HEK293 (cell line): ENCODE results near the gene UBAC2.

Experiments
- CTCF ChIA-PET: fragments of 350-600 bp; formaldehyde crosslinking; extraction: SDS; loops from one replicate; lab custom pipeline; 2021; ENCODE audit warnings: antibody characterized with exemption; lab: Yijun Ruan, JAX
- POLR2A ChIA-PET: fragments of 300-600 bp; formaldehyde crosslinking; extraction: SDS; loops from one replicate; lab custom pipeline; 2020; ENCODE audit warnings: antibody characterized with exemption, inconsistent platforms; lab: Yijun Ruan, JAX
- H3K27ac ChIP-seq: fragments of 200-500 bp; sonication (Bioruptor generic); 2 replicates; pipeline ENCODE4 v1.5.1; 2014; ENCODE audit warnings: low read depth, low read length, control low read depth, inconsistent platforms; ENCODE audit errors: extremely low read depth
- H3K36me3 ChIP-seq, 2 experiments: fragments of 200-500 bp in 1 of 2; sonication (Bioruptor generic) in 1 of 2; 1 replicate in 1 of 2; 2 replicates in 1 of 2; pipeline ENCODE4 v1.5.1; 2014 to 2017; ENCODE audit warnings: inconsistent platforms in 2 of 2, low read length in 2 of 2; ENCODE audit not compliant: control insufficient read depth in 2 of 2, insufficient read depth in 1 of 2
- H3K4me1 ChIP-seq: fragments of 200-500 bp; sonication (Bioruptor generic); 2 replicates; pipeline ENCODE4 v1.5.1; 2014; ENCODE audit warnings: mild to moderate bottlenecking, low read length, inconsistent platforms; ENCODE audit not compliant: control insufficient read depth, insufficient read depth
- H3K4me3 ChIP-seq: 2 replicates; pipeline ENCODE4 v1.5.1; 2011; ENCODE audit warnings: low read depth, mild to moderate bottlenecking, control low read depth, low read length, moderate library complexity
- H3K9me3 ChIP-seq: fragments of 200-500 bp; sonication (Bioruptor generic); 2 replicates; pipeline ENCODE4 v1.5.1; 2014; ENCODE audit warnings: low read depth, low read length, inconsistent platforms; ENCODE audit not compliant: control insufficient read depth, insufficient read depth
- IKZF3 ChIP-seq: fragments of 450-650 bp; IDR thresholded peaks from 2 replicates; pipeline ENCODE4 v1.5.0; 2018; ENCODE audit warnings: missing biosample characterization, mild to moderate bottlenecking, missing genetic modification characterization, moderate library complexity
- PATZ1 ChIP-seq: fragments of 450-650 bp; formaldehyde crosslinking; IDR thresholded peaks from 2 replicates; pipeline ENCODE4 v1.5.1; 2016; ENCODE audit warnings: missing biosample characterization, missing genetic modification characterization
- SP2 ChIP-seq: fragments of 450-650 bp; formaldehyde crosslinking; IDR thresholded peaks from 2 replicates; pipeline ENCODE4 v1.5.1; 2016; ENCODE audit warnings: missing biosample characterization, missing genetic modification characterization
- YY2 ChIP-seq: fragments of 450-650 bp; formaldehyde crosslinking; IDR thresholded peaks from 2 replicates; pipeline ENCODE4 v1.5.1; 2016; ENCODE audit warnings: missing biosample characterization, missing genetic modification characterization
- ZBTB1 ChIP-seq: fragments of 450-650 bp; formaldehyde crosslinking; IDR thresholded peaks from 2 replicates; pipeline ENCODE4 v1.5.1; 2016; ENCODE audit warnings: missing biosample characterization, missing genetic modification characterization
- ZBTB10 ChIP-seq: fragments of 450-650 bp; formaldehyde crosslinking; IDR thresholded peaks from 2 replicates; pipeline ENCODE4 v1.5.1; 2016; ENCODE audit warnings: missing biosample characterization, missing genetic modification characterization
- ZBTB26 ChIP-seq: fragments of 450-650 bp; formaldehyde crosslinking; optimal IDR thresholded peaks from 2 replicates; pipeline ENCODE3; 2016; ENCODE audit warnings: missing biosample characterization, mild to moderate bottlenecking, missing genetic modification characterization
- ZFP41 ChIP-seq: fragments of 450-650 bp; formaldehyde crosslinking; IDR thresholded peaks from 2 replicates; pipeline ENCODE4 v1.5.1; 2016; ENCODE audit warnings: missing biosample characterization, missing genetic modification characterization, borderline replicate concordance
- ZIC2 ChIP-seq: fragments of 450-650 bp; formaldehyde crosslinking; IDR thresholded peaks from 2 replicates; pipeline ENCODE4 v1.5.1; 2016; ENCODE audit warnings: missing biosample characterization, missing genetic modification characterization
- ZNF19 ChIP-seq: fragments of 450-650 bp; formaldehyde crosslinking; IDR thresholded peaks from 2 replicates; pipeline ENCODE4; 2016; ENCODE audit warnings: missing biosample characterization, missing genetic modification characterization, low read depth
- ZNF221 ChIP-seq: fragments of 450-650 bp; formaldehyde crosslinking; IDR thresholded peaks from 2 replicates; pipeline ENCODE4 v1.5.1; 2017; ENCODE audit warnings: missing biosample characterization, missing genetic modification characterization, borderline replicate concordance
- ZNF24 ChIP-seq: fragments of 450-650 bp; formaldehyde crosslinking; IDR thresholded peaks from 2 replicates; pipeline ENCODE4 v1.5.1; 2016; ENCODE audit warnings: missing biosample characterization, missing genetic modification characterization
- ZNF274 ChIP-seq, 2 experiments: fragments of 200-500 bp in 1 of 2; fragments of 450-650 bp in 1 of 2; sonication (Bioruptor generic) in 1 of 2; formaldehyde crosslinking in 1 of 2; IDR thresholded peaks; 2 replicates each; pipeline versions ENCODE4 v1.5.1 to v1.6.1; 2014 to 2016; ENCODE audit warnings: borderline replicate concordance in 1 of 2, inconsistent platforms in 1 of 2, low read length in 1 of 2, missing biosample characterization in 1 of 2, missing genetic modification characterization in 1 of 2
- ZNF302 ChIP-seq: fragments of 450-650 bp; formaldehyde crosslinking; IDR thresholded peaks from 2 replicates; pipeline ENCODE4 v1.5.1; 2016; ENCODE audit warnings: missing biosample characterization, missing genetic modification characterization, low read depth
- ZNF362 ChIP-seq: fragments of 450-650 bp; formaldehyde crosslinking; IDR thresholded peaks from 2 replicates; pipeline ENCODE4 v1.5.1; 2016; ENCODE audit warnings: missing biosample characterization, missing genetic modification characterization
- ZNF501 ChIP-seq: fragments of 450-650 bp; formaldehyde crosslinking; IDR thresholded peaks from 2 replicates; pipeline ENCODE4 v1.5.1; 2016; ENCODE audit warnings: missing biosample characterization, missing genetic modification characterization
- ZNF513 ChIP-seq: fragments of 450-650 bp; IDR thresholded peaks from 2 replicates; pipeline ENCODE4 v1.5.1; 2018; ENCODE audit warnings: missing biosample characterization, missing genetic modification characterization
- ZNF514 ChIP-seq: fragments of 450-650 bp; formaldehyde crosslinking; IDR thresholded peaks from 2 replicates; pipeline ENCODE4 v1.5.1; 2016; ENCODE audit warnings: missing biosample characterization, missing genetic modification characterization
- ZNF529 ChIP-seq: fragments of 450-650 bp; formaldehyde crosslinking; IDR thresholded peaks from 2 replicates; pipeline ENCODE4 v1.5.1; 2017; ENCODE audit warnings: missing genetic modification characterization, missing biosample characterization; ENCODE audit not compliant: insufficient replicate concordance
- ZNF549 ChIP-seq: fragments of 450-650 bp; IDR thresholded peaks from 2 replicates; pipeline ENCODE4 v1.5.1; 2018; ENCODE audit warnings: missing biosample characterization, missing genetic modification characterization, mild to moderate bottlenecking, inconsistent platforms, moderate library complexity
- ZNF610 ChIP-seq: fragments of 450-650 bp; formaldehyde crosslinking; IDR thresholded peaks from 2 replicates; pipeline ENCODE4 v1.5.1; 2016; ENCODE audit warnings: missing biosample characterization, missing genetic modification characterization, borderline replicate concordance
- ZNF639 ChIP-seq: fragments of 450-650 bp; formaldehyde crosslinking; IDR thresholded peaks from 2 replicates; pipeline ENCODE4 v1.5.1; 2016; ENCODE audit warnings: missing biosample characterization, missing genetic modification characterization
- ZNF776 ChIP-seq: fragments of 450-650 bp; formaldehyde crosslinking; IDR thresholded peaks from 2 replicates; pipeline ENCODE4 v1.5.0; 2017; ENCODE audit warnings: missing biosample characterization, missing genetic modification characterization, borderline replicate concordance
- ZSCAN4 ChIP-seq: fragments of 450-650 bp; formaldehyde crosslinking; IDR thresholded peaks from 2 replicates; pipeline ENCODE4 v1.5.1; 2017; ENCODE audit warnings: missing biosample characterization, missing genetic modification characterization

Gene UBAC2

GRCh38 chr13:99357941-99358340 lies 157.3 kb downstream of the UBAC2 start:
- Histone ChIP-seq H3K36me3 (peaks cover 0 to 23% of the 10 kb centered on the region in 2 experiments; a peak in 1 of 3 replicates), H3K27ac (no peak overlapping the region)
- CTCF ChIA-PET, result no interaction called here

GRCh38 chr13:99359528-99359927 lies 158.9 kb downstream of the UBAC2 start:
- no peak overlapping the region for H3K27ac ChIP-seq
- no peak overlapping the region for H3K4me3 ChIP-seq
- H3K4me1 ChIP-seq, result no peaks in the 10 kb centered on the region
- peaks cover 0 to 23% of the 10 kb centered on the region in 2 experiments; a peak in 1 of 3 replicates for H3K36me3 ChIP-seq
- CTCF ChIA-PET, result interaction anchor here (1.2 kb wide), 1 partner anchor 28 kb away, joined by 3 read pairs; no protein-coding TSS in a partner anchor
- H3K9me3 ChIP-seq, result no peaks in the 10 kb centered on the region
- POLR2A ChIA-PET, result no interaction called here
- no peak for TF ChIP-seq PATZ1 (tag by site-specific recombination)
- TF ChIP-seq ZNF549, result no peak
- TF ChIP-seq ZNF610 (tag by site-specific recombination), result no peak
- TF ChIP-seq ZBTB10, result no peak
- no peak for TF ChIP-seq ZNF776 (tag by site-specific recombination)
- no peak for TF ChIP-seq IKZF3
- TF ChIP-seq ZSCAN4 (tag by site-specific recombination), result no peak
- TF ChIP-seq ZBTB1 (tag by site-specific recombination), result no peak
- no peak for TF ChIP-seq ZNF221 (tag by site-specific recombination)
- TF ChIP-seq ZNF302 (tag by site-specific recombination), result no peak
- no peak for TF ChIP-seq ZNF362 (tag by site-specific recombination)
- no peak for TF ChIP-seq ZNF501 (tag by site-specific recombination)
- no peak for TF ChIP-seq ZIC2 (tag by site-specific recombination)
- no peak for TF ChIP-seq ZBTB26 (tag by site-specific recombination)
- no peak for TF ChIP-seq ZNF639 (tag by site-specific recombination)
- TF ChIP-seq ZNF514 (tag by site-specific recombination), result no peak
- no peak for TF ChIP-seq ZFP41 (tag by site-specific recombination)

More at GRCh38 chr13:99357941-99358340, 157.3 kb downstream of the UBAC2 start:
- TF ChIP-seq ZNF529 (tag by site-specific recombination) (no peak), ZNF19 (tag by site-specific recombination) (no peak), ZNF513 (tag by site-specific recombination) (no peak), ZNF24 (tag by site-specific recombination) (no peak), SP2 (tag by site-specific recombination) (no peak), YY2 (tag by site-specific recombination) (no peak), ZNF274 (IDR thresholded peaks at IDR 0.05; ENCODE audit: low read length) (no peak), ZNF274 (tag by site-specific recombination; IDR thresholded peaks at IDR 0.05; ENCODE audit: borderline replicate concordance) (no peak)
- POLR2A ChIA-PET, result no interaction called here
- no peaks in the 10 kb centered on the region for H3K4me1 ChIP-seq
- no peak overlapping the region for H3K4me3 ChIP-seq
- no peaks in the 10 kb centered on the region for H3K9me3 ChIP-seq
